DMS79 treated with DMSO at 0.1 percent for 48 hours (cell line): Measurements from ENCODE around the gene TRIM49C.
"Not testable (repeated sequence)": the region's sequence is repeated elsewhere in the genome, so short reads cannot be mapped to it uniquely, and the experiment has no call there.

Source experiments
- DNase-seq: peaks from one replicate; lab custom pipeline; 2025; lab: John Stamatoyannopoulos, UW

The TRIM49C gene

GRCh38 chr11:90030806-90031205, at the start of gene TRIM49C:
Gene TRIM49C (plus strand): TSS chr11:90031106. CDS start chr11:90035212, 4,106 bp downstream.
- not testable (repeated sequence) for DNase-seq

- not testable (repeated sequence) for DNase-seq
Observed at GRCh38 chr11:90024184-90024583, 6.7 kb upstream of the TRIM49C start.

GRCh38 chr11:90051591-90052209, 20.8 kb downstream of the TRIM49C start:
- not testable (repeated sequence) for DNase-seq

- not testable (repeated sequence) for DNase-seq
Observed at GRCh38 chr11:90052311-90052710, 21.4 kb downstream of the TRIM49C start.

GRCh38 chr11:90053545-90053944, 22.6 kb downstream of the TRIM49C start:
- not testable (repeated sequence) for DNase-seq

GRCh38 chr11:90085650-90086049, 54.7 kb downstream of the TRIM49C start, which contains the start of gene UBTFL1:
Gene UBTFL1 (plus strand): TSS chr11:90085950. CDS start chr11:90085950, 0 bp downstream.
- DNase-seq = not testable (repeated sequence)

GRCh38 chr11:90088731-90089130, 57.8 kb downstream of the TRIM49C start:
- not testable (repeated sequence) for DNase-seq
